Gastroesophageal sphincter (tissue), 3 donors: ENCODE results near the gene U2AF1L4.

ENCODE experiments used
- POLR2A ChIP-seq, 2 donors: fragments of 450-650 bp; IDR thresholded peaks; one replicate each; pipeline ENCODE4 v1.6.1; 2017; ENCODE audit warnings: antibody characterized with exemption in 2 of 2, mild to moderate bottlenecking in 2 of 2, moderate library complexity in 1 of 2
- TF ChIP-seq, protein P1 (sequence below), 4 experiments: fragments of 200-600 bp in 2 of 4; fragments of 450-650 bp in 2 of 4; sonication (generic) in 1 of 4; IDR thresholded peaks; one replicate each; pipeline ENCODE4 v1.5.1; 2017 to 2019; ENCODE audit warnings: antibody characterized with exemption in 4 of 4, mild to moderate bottlenecking in 2 of 4, moderate library complexity in 2 of 4

DNA sequence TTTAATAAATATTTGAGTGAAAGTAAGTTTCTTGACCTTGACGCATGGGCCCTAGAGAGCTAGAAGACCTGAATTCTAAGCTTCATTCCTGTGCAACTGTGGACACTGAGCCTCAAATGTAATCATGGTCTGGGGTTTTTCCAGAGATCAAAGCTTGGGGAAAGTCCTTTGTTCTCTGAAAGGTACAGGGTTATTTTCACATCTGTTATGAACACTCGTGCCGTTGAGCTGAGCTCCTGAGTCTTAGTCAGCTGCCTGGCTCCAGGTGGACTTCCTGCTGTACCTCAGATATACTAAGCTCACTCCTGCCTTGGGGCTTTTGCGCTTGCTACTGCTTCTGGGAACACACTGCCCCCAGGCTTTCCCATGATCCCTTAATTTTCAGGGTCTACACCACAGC, 48.4 kb downstream of the U2AF1L4 start:
- TF ChIP-seq, protein P1, sequence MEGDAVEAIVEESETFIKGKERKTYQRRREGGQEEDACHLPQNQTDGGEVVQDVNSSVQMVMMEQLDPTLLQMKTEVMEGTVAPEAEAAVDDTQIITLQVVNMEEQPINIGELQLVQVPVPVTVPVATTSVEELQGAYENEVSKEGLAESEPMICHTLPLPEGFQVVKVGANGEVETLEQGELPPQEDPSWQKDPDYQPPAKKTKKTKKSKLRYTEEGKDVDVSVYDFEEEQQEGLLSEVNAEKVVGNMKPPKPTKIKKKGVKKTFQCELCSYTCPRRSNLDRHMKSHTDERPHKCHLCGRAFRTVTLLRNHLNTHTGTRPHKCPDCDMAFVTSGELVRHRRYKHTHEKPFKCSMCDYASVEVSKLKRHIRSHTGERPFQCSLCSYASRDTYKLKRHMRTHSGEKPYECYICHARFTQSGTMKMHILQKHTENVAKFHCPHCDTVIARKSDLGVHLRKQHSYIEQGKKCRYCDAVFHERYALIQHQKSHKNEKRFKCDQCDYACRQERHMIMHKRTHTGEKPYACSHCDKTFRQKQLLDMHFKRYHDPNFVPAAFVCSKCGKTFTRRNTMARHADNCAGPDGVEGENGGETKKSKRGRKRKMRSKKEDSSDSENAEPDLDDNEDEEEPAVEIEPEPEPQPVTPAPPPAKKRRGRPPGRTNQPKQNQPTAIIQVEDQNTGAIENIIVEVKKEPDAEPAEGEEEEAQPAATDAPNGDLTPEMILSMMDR (IDR thresholded peaks at IDR 0.05): no peak
- TF ChIP-seq POLR2A (IDR thresholded peaks at IDR 0.05): no peak
